Endodermal cell (in vitro differentiated cells): ENCODE results near the gene MMP7. TPM values are rescaled to one million over a fixed set of nuclear protein-coding genes. Genes with fewer than 3 reads are reported as not detected.

ENCODE experiments used
- DNase-seq: peaks from one replicate; pipeline ENCODE4 v3.0.0-alpha.2; 2017
- H3K27ac ChIP-seq: 2 replicates; pipeline ENCODE4 v1.5.1; 2013; ENCODE audit warnings: mild to moderate bottlenecking, low read depth, low read length, moderate library complexity
- H3K27me3 ChIP-seq: 2 replicates; pipeline ENCODE4 v1.6.1; 2013; ENCODE audit warnings: mild to moderate bottlenecking, low read length, moderate library complexity; ENCODE audit not compliant: insufficient read depth, control insufficient read depth, poor library complexity, severe bottlenecking
- H3K36me3 ChIP-seq: 2 replicates; pipeline ENCODE4 v1.7.0; 2013; ENCODE audit warnings: mild to moderate bottlenecking, low read length, moderate library complexity; ENCODE audit not compliant: control insufficient read depth, insufficient read depth
- H3K4me1 ChIP-seq: one replicate; pipeline ENCODE4 v1.7.0; 2013; ENCODE audit warnings: low read length; ENCODE audit not compliant: control insufficient read depth, insufficient read depth
- H3K4me3 ChIP-seq: 2 replicates; pipeline ENCODE4 v1.5.1; 2013; ENCODE audit warnings: mild to moderate bottlenecking, low read length, moderate library complexity
- H3K9ac ChIP-seq: 2 replicates; pipeline ENCODE4 v1.6.1; 2013; ENCODE audit warnings: mild to moderate bottlenecking, low read length, moderate library complexity; ENCODE audit not compliant: poor library complexity, severe bottlenecking; ENCODE audit errors: extremely low read depth
- H3K9me3 ChIP-seq: 2 replicates; pipeline ENCODE4 v1.6.1; 2013; ENCODE audit warnings: mild to moderate bottlenecking, low read length, moderate library complexity; ENCODE audit not compliant: control insufficient read depth
- H3K27ac Mint-ChIP-seq: 2 replicates; pipeline ENCODE4 v1.8.0; 2020; ENCODE audit warnings: mixed read lengths
- H3K27me3 Mint-ChIP-seq: 2 replicates; pipeline ENCODE4 v1.8.0; 2021; ENCODE audit warnings: mild to moderate bottlenecking, mixed read lengths; ENCODE audit not compliant: insufficient read depth
- H3K36me3 Mint-ChIP-seq: 2 replicates; pipeline ENCODE4 v1.8.0; 2020; ENCODE audit warnings: low read depth, mixed read lengths
- H3K4me1 Mint-ChIP-seq: 2 replicates; pipeline ENCODE4 v1.8.0; 2020; ENCODE audit warnings: mixed read lengths
- H3K4me3 Mint-ChIP-seq: 2 replicates; pipeline ENCODE4 v1.8.0; 2020; ENCODE audit warnings: mild to moderate bottlenecking, moderate library complexity, mixed read lengths
- H3K9me3 Mint-ChIP-seq: 2 replicates; pipeline ENCODE4 v1.8.0; 2020; ENCODE audit warnings: mild to moderate bottlenecking, mixed read lengths
- CTCF ChIP-seq: fragments of 200-600 bp; sonication (generic); conservative IDR thresholded peaks from 2 replicates; pipeline ENCODE4 v1.5.0; 2021; ENCODE audit warnings: antibody characterized with exemption, mild to moderate bottlenecking
- WGBS, 2 experiments: methylation state at CpG; one replicate each; pipeline versions ENCODE4 v1.1.5 to v1.1.7; 2013; ENCODE audit warnings: missing lambda C conversion rate in 2 of 2, mixed read lengths in 1 of 2; ENCODE audit not compliant: insufficient coverage in 1 of 2, insufficient read length in 1 of 2; 5-methylcytosine and 5-hydroxymethylcytosine counted together
- total RNA-seq, 2 donors: library from RNA; stranded (reverse); fragmentation: NEBNext Ultra II Directional in 1 of 2; extraction: Animal tissue kit (Norgen Biotek cat#: 25700) in 1 of 2; gene quantifications; 2 replicates in 1 of 2; 3 replicates in 1 of 2; pipeline ENCODE4 v1.2.1, GENCODE V29; 2021

MMP7 gene
- total RNA-seq, 2 donors from 2014 or later: not detected

- no peaks in the 10 kb centered on the region for H3K9me3 Mint-ChIP-seq
- Histone ChIP-seq H3K36me3 (no peaks in the 10 kb centered on the region), H3K27me3 (no peaks in the 10 kb centered on the region), H3K4me1 (no peaks in the 10 kb centered on the region), H3K27ac (no peak overlapping the region), H3K9me3 (no peaks in the 10 kb centered on the region), H3K9ac (no peak overlapping the region), H3K4me3 (no peak overlapping the region)
- peak; percentile 53 for TF ChIP-seq CTCF
- H3K27ac Mint-ChIP-seq: no peak overlapping the region
- H3K36me3 Mint-ChIP-seq: no peaks in the 10 kb centered on the region
- no peaks in the 10 kb centered on the region for H3K27me3 Mint-ChIP-seq
- H3K4me3 Mint-ChIP-seq: no peak overlapping the region
- no peaks in the 10 kb centered on the region for H3K4me1 Mint-ChIP-seq
- no peak for DNase-seq
- WGBS, 2 experiments: 86 to 90% methylated on average over 6 of the region's 6 CpGs
These were observed 3.8 kb upstream of the MMP7 start for GRCh38 chr11:102534261-102534872.

- Mint-ChIP-seq H3K4me1 (peaks cover 8% of the 10 kb centered on the region), H3K9me3 (no peaks in the 10 kb centered on the region), H3K27ac (no peak overlapping the region), H3K27me3 (no peaks in the 10 kb centered on the region), H3K36me3 (no peaks in the 10 kb centered on the region), H3K4me3 (no peak overlapping the region)
- no peak for DNase-seq
- Histone ChIP-seq H3K27ac (no peak overlapping the region), H3K4me1 (peaks cover 8% of the 10 kb centered on the region), H3K9me3 (no peaks in the 10 kb centered on the region), H3K4me3 (no peak overlapping the region), H3K36me3 (no peaks in the 10 kb centered on the region), H3K27me3 (no peaks in the 10 kb centered on the region), H3K9ac (no peak overlapping the region)
- TF ChIP-seq CTCF: no peak
These were observed 1.9 kb downstream of the MMP7 start for GRCh38 chr11:102528618-102529017.

- no peak overlapping the region for H3K27ac Mint-ChIP-seq
- H3K27ac ChIP-seq: no peak overlapping the region
- H3K4me3 ChIP-seq: no peak overlapping the region
- H3K4me1 Mint-ChIP-seq: peaks cover 8% of the 10 kb centered on the region
- H3K4me1 ChIP-seq: peaks cover 8% of the 10 kb centered on the region
- no peaks in the 10 kb centered on the region for H3K9me3 Mint-ChIP-seq
- TF ChIP-seq CTCF: no peak
- no peak overlapping the region for H3K9ac ChIP-seq
- DNase-seq: no peak
- no peaks in the 10 kb centered on the region for H3K27me3 ChIP-seq
- H3K9me3 ChIP-seq: no peaks in the 10 kb centered on the region
- no peaks in the 10 kb centered on the region for H3K27me3 Mint-ChIP-seq
- WGBS, 2 experiments: 95 to 100% methylated on average over 2 of the region's 2 CpGs
- no peak overlapping the region for H3K4me3 Mint-ChIP-seq
- no peaks in the 10 kb centered on the region for H3K36me3 Mint-ChIP-seq
- H3K36me3 ChIP-seq: no peaks in the 10 kb centered on the region
These were observed 2.9 kb downstream of the MMP7 start for GRCh38 chr11:102527684-102528083.
